HG03571 (cell line): Measurements from ENCODE around the gene ERBIN.
"Not testable (repeated sequence)": the region's sequence is repeated elsewhere in the genome, so short reads cannot be mapped to it uniquely, and the experiment has no call there.

Source experiments
- ATAC-seq: cut with Tn5 transposase; IDR thresholded peaks from one replicate; pipeline ENCODE4 v1.9.1; 2021; ENCODE audit not compliant: unreplicated experiment

ERBIN gene

GRCh38 chr5:65926276-65926783 is at the start of gene ERBIN:
Gene ERBIN (plus strand): TSS chr5:65926575. CDS start chr5:65992719, 66,144 bp downstream.
- ATAC-seq: peak; percentile 27

- ATAC-seq: no peak
Measured at GRCh38 chr5:65876970-65877369, 49.4 kb upstream of the ERBIN start.

GRCh38 chr5:65879668-65880256 is 46.6 kb upstream of the ERBIN start:
- not testable (repeated sequence) for ATAC-seq

- no peak for ATAC-seq
Measured at GRCh38 chr5:65880496-65881072, 45.8 kb upstream of the ERBIN start.

GRCh38 chr5:65882278-65882677 is 44.1 kb upstream of the ERBIN start:
- ATAC-seq: no peak

- ATAC-seq: no peak
Measured at GRCh38 chr5:65883461-65883860, 42.9 kb upstream of the ERBIN start.

GRCh38 chr5:65886387-65886786 is 40.0 kb upstream of the ERBIN start:
- no peak for ATAC-seq

- ATAC-seq: not testable (repeated sequence)
Measured at GRCh38 chr5:65892024-65892423, 34.4 kb upstream of the ERBIN start.

- no peak for ATAC-seq
Measured at GRCh38 chr5:65892801-65893200, 33.6 kb upstream of the ERBIN start.

GRCh38 chr5:65893749-65894430 is 32.5 kb upstream of the ERBIN start:
- no peak for ATAC-seq

- ATAC-seq: no peak
Measured at GRCh38 chr5:65895891-65896290, 30.5 kb upstream of the ERBIN start.

- ATAC-seq: no peak
Measured at GRCh38 chr5:65900746-65901145, 25.6 kb upstream of the ERBIN start.

GRCh38 chr5:65902104-65902503 is 24.3 kb upstream of the ERBIN start:
- ATAC-seq: no peak

- ATAC-seq: no peak
Measured at GRCh38 chr5:65903581-65903980, 22.8 kb upstream of the ERBIN start.

- ATAC-seq: no peak
Measured at GRCh38 chr5:65906256-65906655, 20.1 kb upstream of the ERBIN start.

- ATAC-seq: no peak
Measured at GRCh38 chr5:65907135-65907534, 19.2 kb upstream of the ERBIN start.

GRCh38 chr5:65910711-65911110 is 15.7 kb upstream of the ERBIN start:
- ATAC-seq: no peak

- ATAC-seq: no peak
Measured at GRCh38 chr5:65912311-65912710, 14.1 kb upstream of the ERBIN start.

GRCh38 chr5:65913519-65913918 is 12.9 kb upstream of the ERBIN start:
- no peak for ATAC-seq

- ATAC-seq: no peak
Measured at GRCh38 chr5:65914641-65915196, 11.7 kb upstream of the ERBIN start.

- ATAC-seq: not testable (repeated sequence)
Measured at GRCh38 chr5:65915661-65916060, 10.7 kb upstream of the ERBIN start.

- no peak for ATAC-seq
Measured at GRCh38 chr5:65916066-65916465, 10.3 kb upstream of the ERBIN start.
